HCT116 (cell line): Measurements from ENCODE around the gene SRRM1. TPM values are rescaled to one million over a fixed set of nuclear protein-coding genes. Genes with fewer than 3 reads are reported as not detected.
A peak's percentile ranks its signal among the peaks of the same experiment; 100 is the strongest.
"Not testable (repeated sequence)": the region's sequence is repeated elsewhere in the genome, so short reads cannot be mapped to it uniquely, and the experiment has no call there.

Experiments used
- ATAC-seq: fragments of 200-7000 bp; cut with Tn5 transposase; 2 replicates; pipeline ENCODE4 v1.9.1; 2020; ENCODE audit warnings: mild to moderate bottlenecking, moderate library complexity
- BruUV-seq: library from RNA; stranded (reverse); fragments of 400-500 nt; replicated peaks from 2 replicates; lab custom pipeline; 2021; lab: Mats Ljungman, UMichigan
- CTCF ChIA-PET: fragments of 300-600 bp; sonication (Branson Sonifier 250); formaldehyde crosslinking; loops from one replicate; lab custom pipeline; 2021; ENCODE audit warnings: antibody characterized with exemption; lab: Charles Lee
- POLR2A ChIA-PET: fragments of 300-600, 350-600 bp; sonication (Branson Sonifier 250); formaldehyde crosslinking; loops from one replicate; lab custom pipeline; 2021; ENCODE audit warnings: antibody characterized with exemption; lab: Charles Lee
- RAD21 ChIA-PET, 2 experiments: fragments of 300-600 bp; sonication (Branson Sonifier 250); formaldehyde crosslinking; loops; one replicate each; lab custom pipeline; 2023; ENCODE audit warnings: low total read pairs in 2 of 2; ENCODE audit not compliant: uncharacterized antibody in 2 of 2, unreplicated experiment in 2 of 2, low non-redundant PET in 1 of 2; lab: Charles Lee
- DNase-seq: peaks from one replicate; pipeline ENCODE4 v3.0.0-alpha.2; 2010; ENCODE audit warnings: low read depth, low spot score
- H2AFZ ChIP-seq: fragments of 200-600 bp; shearing (Covaris generic), sonication (generic); 2 replicates; pipeline ENCODE4 v1.6.1; 2017; ENCODE audit warnings: low read depth, mixed run types, mixed read lengths, antibody characterized with exemption, low read length; ENCODE audit not compliant: poor library complexity, severe bottlenecking
- H3K27ac ChIP-seq: 2 replicates; pipeline ENCODE4 v1.5.1; 2012; ENCODE audit warnings: low read depth, low read length
- H3K27me3 ChIP-seq: fragments of 200-600 bp; sonication (generic); 2 replicates; pipeline ENCODE4 v1.6.1; 2016; ENCODE audit warnings: mixed run types, low read length, mixed read lengths; ENCODE audit not compliant: insufficient read depth
- H3K36me3 ChIP-seq, 2 experiments: fragments of 200-500 bp in 1 of 2; fragments of 200-600 bp in 1 of 2; sonication (Bioruptor generic) in 1 of 2; sonication (generic) in 1 of 2; 2 replicates each; pipeline versions ENCODE4 v1.5.1 to v1.6.1; 2014 to 2016; ENCODE audit warnings: low read length in 2 of 2, inconsistent platforms in 1 of 2, mixed read lengths in 1 of 2, mixed run types in 1 of 2; ENCODE audit not compliant: insufficient read depth in 2 of 2, control insufficient read depth in 1 of 2
- H3K4me1 ChIP-seq, 2 experiments: fragments of 200-600 bp in 1 of 2; sonication (generic) in 1 of 2; 2 replicates each; pipeline versions ENCODE4 v1.5.1 to v1.6.1; 2012 to 2017; ENCODE audit warnings: low read length in 2 of 2, inconsistent platforms in 1 of 2, mild to moderate bottlenecking in 1 of 2, mixed read lengths in 1 of 2, mixed run types in 1 of 2, moderate library complexity in 1 of 2; ENCODE audit not compliant: insufficient read depth in 2 of 2, control insufficient read depth in 1 of 2
- H3K4me2 ChIP-seq: fragments of 200-600 bp; sonication (generic); 2 replicates; pipeline ENCODE4 v1.6.1; 2017; ENCODE audit warnings: mixed run types, low read length, mixed read lengths
- H3K4me3 ChIP-seq, 2 experiments: fragments of 200-600 bp in 1 of 2; sonication (generic) in 1 of 2; replicated peaks in 1 of 2; 2 replicates each; pipeline ENCODE4 v1.5.1; 2011 to 2016; ENCODE audit warnings: low read length in 2 of 2, control low read depth in 1 of 2, low read depth in 1 of 2, mild to moderate bottlenecking in 1 of 2, mixed read lengths in 1 of 2, mixed run types in 1 of 2
- H3K79me2 ChIP-seq: fragments of 200-600 bp; sonication (generic); 2 replicates; pipeline ENCODE4 v1.6.1; 2017; ENCODE audit warnings: mild to moderate bottlenecking, mixed run types, low read length, moderate library complexity, mixed read lengths; ENCODE audit not compliant: insufficient read depth
- H3K9ac ChIP-seq: fragments of 200-600 bp; sonication (generic); 2 replicates; pipeline ENCODE4 v1.6.1; 2016; ENCODE audit warnings: low read length, mixed read lengths
- H3K9me2 ChIP-seq: fragments of 200-600 bp; sonication (generic), shearing (Covaris generic); 2 replicates; pipeline ENCODE4 v1.6.1; 2017; ENCODE audit warnings: mixed run types, mild to moderate bottlenecking, moderate library complexity; ENCODE audit not compliant: insufficient read depth
- H3K9me3 ChIP-seq, 2 experiments: fragments of 200-500 bp in 1 of 2; fragments of 200-600 bp in 1 of 2; sonication (Bioruptor generic) in 1 of 2; sonication (generic) in 1 of 2; 2 replicates each; pipeline ENCODE4 v1.6.1; 2014 to 2017; ENCODE audit warnings: low read length in 2 of 2, mixed read lengths in 2 of 2, inconsistent platforms in 1 of 2, low read depth in 1 of 2, mild to moderate bottlenecking in 1 of 2, mixed run types in 1 of 2, moderate library complexity in 1 of 2; ENCODE audit not compliant: control insufficient read depth in 1 of 2, insufficient read depth in 1 of 2
- H4K20me1 ChIP-seq: fragments of 200-600 bp; sonication (generic), shearing (Covaris generic); 2 replicates; pipeline ENCODE4 v1.6.1; 2017; ENCODE audit warnings: mixed run types, mild to moderate bottlenecking, moderate library complexity; ENCODE audit not compliant: insufficient read depth
- CBX3 ChIP-seq: IDR thresholded peaks from 2 replicates; pipeline ENCODE4 v1.6.1; 2012; ENCODE audit warnings: low read depth
- CEBPB ChIP-seq: IDR thresholded peaks from 2 replicates; pipeline ENCODE4 v1.6.1; 2012; ENCODE audit warnings: low read depth
- EGR1 ChIP-seq: IDR thresholded peaks from 2 replicates; pipeline ENCODE4 v1.6.1; 2012; ENCODE audit warnings: low read depth
- EZH2 ChIP-seq: fragments of 200-600 bp; sonication (generic); IDR thresholded peaks from 2 replicates; pipeline ENCODE4 v1.6.1; 2017; ENCODE audit warnings: antibody characterized with exemption, mixed run types
- FOSL1 ChIP-seq: IDR thresholded peaks from 2 replicates; pipeline ENCODE4 v1.6.1; 2012; ENCODE audit warnings: low read depth
- JUND ChIP-seq: IDR thresholded peaks from 2 replicates; pipeline ENCODE4 v1.6.1; 2012
- SIN3A ChIP-seq: IDR thresholded peaks from 2 replicates; pipeline ENCODE4 v1.6.1; 2012; ENCODE audit warnings: low read depth
- SP1 ChIP-seq: IDR thresholded peaks from 2 replicates; pipeline ENCODE4 v1.6.1; 2012; ENCODE audit warnings: low read depth
- SRF ChIP-seq: IDR thresholded peaks from 2 replicates; pipeline ENCODE4 v1.6.1; 2012; ENCODE audit warnings: low read depth
- YY1 ChIP-seq: IDR thresholded peaks from 2 replicates; pipeline ENCODE4 v1.6.1; 2011; ENCODE audit warnings: low read length, low read depth, moderate library complexity, mild to moderate bottlenecking; ENCODE audit not compliant: insufficient replicate concordance; ENCODE audit errors: extremely low read depth
- intact Hi-C: fragments of 100-400 bp; cut with micrococcal nuclease; formaldehyde crosslinking; loops from 2 replicates; pipeline ENCODE4 v1.10.0; 2022
- total RNA-seq: library from RNA; stranded (reverse); gene quantifications from one replicate; pipeline ENCODE4 v1.2.1, GENCODE V29; 2021; ENCODE audit not compliant: unreplicated experiment
- TF ChIP-seq, protein P1 (sequence below): IDR thresholded peaks from 2 replicates; pipeline ENCODE4 v1.6.1; 2012

The SRRM1 gene
- total RNA-seq, 1 experiment from 2014 or later: 184 TPM

DNA sequence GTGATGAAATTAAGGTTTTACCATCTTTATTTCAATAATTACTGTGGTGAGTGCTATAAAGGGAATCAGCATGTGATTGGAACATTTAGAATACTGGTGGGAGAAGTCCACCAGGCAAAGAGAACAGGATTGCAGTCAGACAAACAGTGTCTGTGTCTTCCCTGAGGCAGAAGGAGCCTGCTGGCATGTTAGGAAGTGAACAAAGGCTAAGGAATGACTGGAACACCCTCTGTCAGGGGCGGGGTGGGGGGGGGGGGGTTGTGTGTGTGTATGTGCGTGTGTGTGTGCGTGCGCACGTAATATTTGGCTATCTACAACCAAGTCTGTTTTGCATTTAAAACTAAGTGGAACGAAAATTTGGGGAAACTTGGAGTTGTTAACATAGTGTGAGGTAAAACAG lies 30.2 kb downstream of the SRRM1 start (continued):
- TF ChIP-seq EZH2: no peak
- no peak for TF ChIP-seq EGR1
- TF ChIP-seq CBX3: no peak

DNA sequence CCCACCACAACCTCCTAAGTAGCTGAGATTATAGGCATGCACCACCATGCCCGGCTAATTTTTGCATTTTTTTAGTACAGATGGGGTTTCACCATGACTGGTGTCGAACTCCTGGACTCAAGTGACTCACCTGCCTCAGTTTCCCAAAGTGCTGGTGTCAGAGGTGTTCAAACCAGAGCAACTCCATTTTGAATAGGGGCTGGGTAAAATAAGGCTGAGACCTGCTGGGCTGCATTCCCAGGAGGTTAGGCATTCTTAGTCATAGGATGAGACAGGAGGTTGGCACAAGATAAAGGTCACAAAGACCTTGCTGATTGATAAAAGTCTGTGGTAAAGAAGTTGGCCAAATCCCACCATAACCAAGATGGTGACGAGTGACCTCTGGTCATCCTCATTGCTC lies 35.3 kb downstream of the SRRM1 start:
- H3K27ac ChIP-seq: peak overlapping the region; percentile 37; the same call in 1 of the 2 replicates
- peak; percentile 60 for DNase-seq
- POLR2A ChIA-PET, H3K9ac ChIP-seq, H3K79me2 ChIP-seq, H3K9me3 ChIP-seq, RAD21 ChIA-PET, intact Hi-C loops, H2AFZ ChIP-seq, BruUV-seq, H3K27me3 ChIP-seq, H3K9me2 ChIP-seq, CTCF ChIA-PET, H3K4me3 ChIP-seq, H4K20me1 ChIP-seq: not testable (repeated sequence)
- peaks cover 11 to 25% of the 10 kb centered on the region in 2 experiments; a peak in 3 of 4 replicates for H3K36me3 ChIP-seq
- peak; percentile 45; the same call in 1 of the 2 replicates for ATAC-seq
- peaks cover 18 to 60% of the 10 kb centered on the region in 2 experiments for H3K4me1 ChIP-seq
- TF ChIP-seq SIN3A: 0 out of 2 replicates have a peak, but pooled peaks have one; percentile 31
- TF ChIP-seq SP1: peak; percentile 86
- TF ChIP-seq FOSL1: peak; percentile 94
- TF ChIP-seq CBX3: peak; percentile 95
- TF ChIP-seq YY1: peak; percentile 72
- peak; percentile 50; the same call in 1 of the 2 replicates for TF ChIP-seq CEBPB
- peak; percentile 90 for TF ChIP-seq JUND
- TF ChIP-seq EGR1: 0 out of 2 replicates have a peak, but pooled peaks have one; percentile 15
- TF ChIP-seq SRF: peak; percentile 58; the same call in 1 of the 2 replicates
- TF ChIP-seq, protein P1, sequence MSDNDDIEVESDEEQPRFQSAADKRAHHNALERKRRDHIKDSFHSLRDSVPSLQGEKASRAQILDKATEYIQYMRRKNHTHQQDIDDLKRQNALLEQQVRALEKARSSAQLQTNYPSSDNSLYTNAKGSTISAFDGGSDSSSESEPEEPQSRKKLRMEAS: peak; percentile 60
- H3K4me2 ChIP-seq: peak overlapping the region; percentile 52
